Right kidney (tissue), 9 donors: ENCODE measurements around the gene HSPBAP1.

ENCODE experiments used
- DNase-seq: peaks from one replicate; pipeline ENCODE4 v3.0.0-alpha.2; 2016
- long read RNA-seq, 8 donors: transcript quantifications; one replicate each; lab custom pipeline, GENCODE V29; 2026

The HSPBAP1 gene
- long read RNA-seq, donor 1, partial matches to known transcripts, result 0 of 4 reads
- long read RNA-seq, donor 1, other reads (novel, unspliced or antisense), result 0 of 4 reads
- long read RNA-seq, donor 2, partial matches to known transcripts, result 0 of 4 reads
- long read RNA-seq, donor 2, other reads (novel, unspliced or antisense), result 0 of 4 reads
- long read RNA-seq, donor 3, result 0 reads
- long read RNA-seq, donor 4, partial matches to known transcripts, result 0 of 3 reads
- long read RNA-seq, donor 4, other reads (novel, unspliced or antisense), result 0 of 3 reads
- long read RNA-seq, donor 5, partial matches to known transcripts, result 0 of 3 reads
- long read RNA-seq, donor 5, other reads (novel, unspliced or antisense), result 0 of 3 reads
- long read RNA-seq, donor 6, partial matches to known transcripts, result 0 of 2 reads
- long read RNA-seq, donor 6, other reads (novel, unspliced or antisense), result 0 of 2 reads
- long read RNA-seq, donor 7, transcript HSPBAP1-201 (8 exons, 1,953 nt), result major isoform, 5 of 5 reads
- long read RNA-seq, donor 7, partial matches to known transcripts, result 0 of 5 reads
- long read RNA-seq, donor 7, other reads (novel, unspliced or antisense), result 0 of 5 reads
- long read RNA-seq, donor 8, partial matches to known transcripts, result 0 of 3 reads
- long read RNA-seq, donor 8, other reads (novel, unspliced or antisense), result 0 of 3 reads

DNA sequence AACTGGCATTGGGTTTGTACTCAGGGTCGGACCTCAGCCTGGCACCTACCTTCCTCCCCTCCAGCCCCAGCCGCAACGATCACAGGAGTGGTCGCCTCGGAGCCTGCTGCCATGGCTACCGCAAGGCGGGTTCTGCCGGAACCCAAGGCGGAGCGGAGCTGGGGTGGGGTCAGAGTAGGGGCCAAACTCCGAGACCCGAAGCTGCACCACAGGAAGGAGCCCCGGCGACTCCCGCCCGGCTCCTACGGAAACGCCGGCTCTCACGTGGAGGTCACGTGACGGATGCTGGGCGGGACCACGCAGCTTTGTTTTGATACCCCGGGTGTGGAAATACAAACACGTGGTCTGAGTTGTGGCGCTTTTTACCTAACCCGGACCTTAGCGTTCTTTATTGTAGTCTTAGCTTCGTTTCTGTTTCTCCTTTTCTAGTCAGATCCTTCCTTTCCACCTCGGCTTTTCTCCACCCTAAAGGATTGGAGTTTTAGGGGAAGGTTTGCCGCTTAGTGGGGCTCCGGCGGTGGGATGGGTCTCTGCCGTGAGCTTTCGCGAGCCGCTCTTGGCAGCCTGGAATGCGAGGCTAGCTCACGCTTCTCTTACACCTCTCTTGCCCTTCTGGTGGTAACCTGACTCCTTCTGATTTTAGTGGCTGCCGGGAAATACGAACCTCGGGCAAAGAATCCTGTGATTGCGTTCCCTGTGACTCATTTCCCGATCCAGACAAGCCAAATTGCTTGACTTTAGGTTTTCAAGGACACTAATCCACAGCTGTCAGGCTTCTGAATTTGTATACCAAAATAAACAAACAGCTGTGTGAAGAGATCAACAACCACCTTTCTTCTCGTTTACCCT lies at the start of gene HSPBAP1:
HSPBAP1 (minus strand) TSS at position 264 of the 849 bp plus-strand sequence; CDS start at position 113, 151 bp downstream.
- peak; percentile 86 for DNase-seq

- DNase-seq, result no peak
Measured at GRCh38 chr3:122835590-122835989, 42.0 kb upstream of the HSPBAP1 start.

- no peak for DNase-seq
Measured at GRCh38 chr3:122828281-122828680, 34.6 kb upstream of the HSPBAP1 start.

DNA sequence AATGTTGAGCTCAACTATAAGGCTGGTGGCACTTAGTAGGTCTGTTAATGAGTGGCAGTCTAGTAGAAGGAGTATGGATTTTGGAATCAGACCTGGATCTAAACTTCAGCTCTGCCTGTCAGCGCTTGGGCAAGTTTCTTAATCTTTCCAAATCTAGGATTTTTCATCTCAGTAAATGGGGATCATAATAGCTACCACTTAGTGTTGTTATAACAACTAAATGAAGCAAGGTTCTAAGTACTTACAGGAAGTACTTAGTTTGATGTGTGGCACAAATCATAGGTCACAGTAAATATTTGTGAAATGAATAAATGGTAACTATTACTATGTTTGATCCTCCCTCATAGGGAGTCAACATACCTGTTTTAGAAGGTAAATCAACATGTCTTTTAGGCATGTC lies 32.6 kb upstream of the HSPBAP1 start:
- DNase-seq, result no peak

DNA sequence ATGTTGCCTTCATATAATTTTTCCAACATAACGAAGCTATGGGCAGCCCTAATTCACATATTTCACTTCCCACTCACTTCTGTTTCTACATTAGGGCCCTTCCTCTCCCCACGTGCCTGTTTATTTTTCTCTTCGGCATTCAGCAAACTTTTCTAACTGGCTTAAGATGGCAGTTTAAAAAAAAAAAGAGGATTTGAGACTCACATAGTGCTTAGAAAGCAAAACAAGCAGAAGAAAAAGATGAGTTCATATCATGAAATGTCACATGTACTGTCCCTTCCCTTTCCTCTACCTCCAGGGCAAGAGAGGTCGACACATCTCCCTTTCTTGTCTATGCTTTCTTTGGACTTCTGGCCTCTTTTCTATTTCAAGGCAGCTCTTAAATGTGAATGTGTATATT lies 31.8 kb upstream of the HSPBAP1 start:
- no peak for DNase-seq

GRCh38 chr3:122824465-122825381 lies 31.1 kb upstream of the HSPBAP1 start:
- no peak for DNase-seq

DNA sequence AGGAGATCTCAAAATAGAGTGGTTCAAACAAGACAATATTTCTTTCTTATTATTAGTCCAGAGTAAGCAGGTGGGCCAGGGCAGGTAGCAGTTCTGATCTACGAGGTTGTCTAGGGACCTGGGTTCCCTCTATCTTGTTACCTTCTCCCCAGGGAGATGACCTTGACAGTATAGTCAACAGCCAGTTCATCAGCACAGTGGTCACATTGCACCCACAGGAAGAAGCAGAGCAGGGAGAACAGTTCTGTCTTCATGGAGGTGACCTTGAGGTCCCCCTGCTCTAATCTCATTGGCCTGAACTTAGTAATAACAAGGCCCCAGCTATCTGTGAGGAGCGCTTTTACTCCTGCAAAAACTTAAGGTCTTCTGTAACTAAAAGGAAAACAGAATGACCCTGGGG lies 23.0 kb upstream of the HSPBAP1 start:
- DNase-seq, result no peak

- DNase-seq, result no peak
Measured at GRCh38 chr3:122810734-122811133, 17.1 kb upstream of the HSPBAP1 start.

GRCh38 chr3:122803977-122804376 lies 10.3 kb upstream of the HSPBAP1 start:
- no peak for DNase-seq

- DNase-seq, result no peak
Measured at GRCh38 chr3:122802323-122802722, 8.7 kb upstream of the HSPBAP1 start.

DNA sequence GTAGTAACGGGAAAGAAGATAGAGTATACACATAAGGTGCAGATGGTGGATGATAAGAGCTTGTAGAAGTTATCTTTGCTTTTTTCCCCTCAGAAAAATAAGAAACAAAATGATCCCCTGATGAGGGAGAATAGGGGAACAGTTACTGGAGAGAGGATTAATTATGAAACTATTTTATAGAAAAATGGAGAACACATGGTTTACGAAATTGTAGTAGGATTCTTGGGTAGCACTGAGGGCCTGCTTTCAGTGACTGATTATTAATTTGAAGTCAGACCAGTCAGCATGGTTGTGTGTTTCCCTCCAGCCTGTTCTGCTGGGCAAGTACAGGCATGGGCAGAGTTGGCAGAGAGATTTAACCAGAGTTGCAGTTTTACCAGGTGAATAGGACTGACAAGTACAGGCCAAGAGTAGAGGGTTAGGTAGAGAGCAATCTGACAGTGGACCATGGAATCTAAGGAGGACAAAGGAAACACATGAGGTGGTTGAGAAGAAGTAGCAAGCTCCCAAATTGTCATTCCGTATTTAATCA lies 7.1 kb upstream of the HSPBAP1 start:
- DNase-seq, result no peak

GRCh38 chr3:122800031-122800430 lies 6.4 kb upstream of the HSPBAP1 start:
- DNase-seq, result no peak

GRCh38 chr3:122799322-122799721 lies 5.7 kb upstream of the HSPBAP1 start:
- no peak for DNase-seq

GRCh38 chr3:122797291-122797690 lies 3.7 kb upstream of the HSPBAP1 start:
- no peak for DNase-seq

GRCh38 chr3:122795674-122796195 lies 2.1 kb upstream of the HSPBAP1 start:
- no peak for DNase-seq

- peak; percentile 97 for DNase-seq
Measured at GRCh38 chr3:122794779-122795673, 1.4 kb upstream of the HSPBAP1 start, which contains the start of gene SLC49A4. SLC49A4 (plus strand) TSS chr3:122795069; CDS start chr3:122795193, 124 bp downstream.

DNA sequence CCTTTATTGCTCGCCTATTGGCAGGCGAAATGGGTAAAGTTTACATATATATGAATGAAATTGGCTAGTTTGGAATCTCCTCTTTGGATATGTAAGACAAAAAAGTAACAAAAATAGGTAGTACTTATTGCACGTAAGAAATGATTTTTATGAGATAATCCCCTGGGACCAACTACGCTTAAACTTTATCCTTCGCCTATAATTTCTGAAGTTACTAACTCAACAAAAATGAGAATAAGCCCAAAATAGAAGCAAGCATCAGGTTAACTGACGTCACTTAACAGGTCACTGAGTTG lies 800 bp upstream of the HSPBAP1 start:
- no peak for DNase-seq

DNA sequence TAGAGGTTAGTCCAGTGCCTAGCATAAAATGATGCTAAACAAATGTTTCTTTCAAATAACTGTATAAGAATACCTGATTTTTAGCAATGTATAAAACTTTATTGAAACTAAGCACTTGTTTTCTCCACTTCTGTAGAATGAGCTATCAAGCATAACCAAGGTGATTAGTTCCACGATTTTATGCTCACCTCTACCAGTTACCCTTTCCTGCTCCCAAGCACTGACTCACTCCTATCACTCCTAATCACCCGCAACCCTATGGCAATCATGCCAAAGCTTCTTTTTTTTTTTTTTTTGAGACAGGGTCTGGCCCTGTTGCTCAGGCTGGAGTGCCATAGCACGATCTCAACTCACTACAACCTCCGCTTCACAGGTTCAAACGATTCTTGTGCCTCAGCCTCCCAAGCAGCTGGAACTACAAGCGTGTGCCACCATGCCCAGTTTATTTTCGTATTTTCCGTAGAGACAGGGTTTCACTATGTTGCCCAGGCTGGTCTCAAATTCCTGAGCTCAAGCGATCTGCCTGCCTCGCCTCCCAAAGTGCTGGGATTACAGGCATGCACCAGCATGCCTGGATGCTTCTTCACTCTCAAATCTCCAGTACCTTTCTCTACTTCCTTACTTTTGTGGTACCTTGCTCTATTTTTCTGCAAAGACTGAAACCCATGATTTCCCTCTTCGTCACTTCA lies 3.9 kb downstream of the HSPBAP1 start:
- no peak for DNase-seq

DNA sequence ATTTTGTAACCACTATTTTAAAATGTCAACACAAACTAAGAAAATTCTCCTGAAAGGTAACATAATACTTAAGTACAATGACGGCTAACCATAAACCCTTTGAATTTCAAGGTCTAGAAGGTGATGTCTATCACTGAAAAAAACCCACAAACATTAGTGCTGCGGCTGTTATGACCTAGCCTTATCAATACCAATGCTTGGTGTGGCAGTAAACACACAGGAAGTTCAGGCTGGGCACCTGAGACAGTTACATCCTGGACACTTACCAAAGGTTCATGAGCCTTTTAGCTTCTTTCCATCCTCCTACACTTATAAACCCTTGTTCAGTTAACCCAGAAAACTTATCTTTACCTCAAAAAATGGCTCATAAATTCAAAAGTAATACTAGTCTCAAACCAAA lies 5.8 kb downstream of the HSPBAP1 start:
- DNase-seq, result no peak

DNA sequence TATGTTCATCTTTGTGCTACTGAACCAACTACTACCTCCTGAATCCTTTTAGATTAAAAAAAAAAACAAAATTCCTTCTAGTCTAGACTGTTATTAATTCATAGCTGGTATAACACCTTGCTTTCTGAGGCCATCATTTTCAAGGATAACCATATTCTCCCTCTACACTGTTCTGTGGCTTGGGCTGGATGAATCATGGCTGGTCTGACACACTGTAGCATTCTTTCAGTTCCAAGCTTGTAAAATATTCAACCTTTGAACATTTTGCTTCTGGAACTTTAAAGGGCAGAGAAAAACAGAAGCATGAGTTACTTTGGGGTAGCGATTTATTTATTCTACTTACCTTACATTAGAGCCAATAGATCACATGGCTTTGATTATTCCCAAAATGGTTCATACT lies 7.6 kb downstream of the HSPBAP1 start:
- no peak for DNase-seq
